IPS-18a (cell line): ENCODE results near the gene CYP26A1.

Experiments used
- H3K27ac ChIP-seq: one replicate; pipeline ENCODE4 v1.5.1; 2013; ENCODE audit warnings: low read length
- H3K27me3 ChIP-seq: one replicate; pipeline ENCODE4 v1.6.1; 2013; ENCODE audit warnings: mild to moderate bottlenecking, low read length; ENCODE audit not compliant: control insufficient read depth, insufficient read depth
- H3K36me3 ChIP-seq: one replicate; pipeline ENCODE4 v1.6.1; 2013; ENCODE audit warnings: low read depth, low read length; ENCODE audit not compliant: control insufficient read depth
- H3K4me1 ChIP-seq: one replicate; pipeline ENCODE4 v1.6.1; 2013; ENCODE audit warnings: low read depth, low read length; ENCODE audit not compliant: control insufficient read depth
- H3K4me3 ChIP-seq: one replicate; pipeline ENCODE4 v1.5.1; 2013; ENCODE audit warnings: low read length
- H3K9ac ChIP-seq: one replicate; pipeline ENCODE4 v1.6.1; 2013; ENCODE audit warnings: mild to moderate bottlenecking, low read length, moderate library complexity
- H3K9me3 ChIP-seq: one replicate; pipeline ENCODE4 v1.6.1; 2013; ENCODE audit warnings: low read depth, low read length; ENCODE audit not compliant: control insufficient read depth

Gene CYP26A1

DNA sequence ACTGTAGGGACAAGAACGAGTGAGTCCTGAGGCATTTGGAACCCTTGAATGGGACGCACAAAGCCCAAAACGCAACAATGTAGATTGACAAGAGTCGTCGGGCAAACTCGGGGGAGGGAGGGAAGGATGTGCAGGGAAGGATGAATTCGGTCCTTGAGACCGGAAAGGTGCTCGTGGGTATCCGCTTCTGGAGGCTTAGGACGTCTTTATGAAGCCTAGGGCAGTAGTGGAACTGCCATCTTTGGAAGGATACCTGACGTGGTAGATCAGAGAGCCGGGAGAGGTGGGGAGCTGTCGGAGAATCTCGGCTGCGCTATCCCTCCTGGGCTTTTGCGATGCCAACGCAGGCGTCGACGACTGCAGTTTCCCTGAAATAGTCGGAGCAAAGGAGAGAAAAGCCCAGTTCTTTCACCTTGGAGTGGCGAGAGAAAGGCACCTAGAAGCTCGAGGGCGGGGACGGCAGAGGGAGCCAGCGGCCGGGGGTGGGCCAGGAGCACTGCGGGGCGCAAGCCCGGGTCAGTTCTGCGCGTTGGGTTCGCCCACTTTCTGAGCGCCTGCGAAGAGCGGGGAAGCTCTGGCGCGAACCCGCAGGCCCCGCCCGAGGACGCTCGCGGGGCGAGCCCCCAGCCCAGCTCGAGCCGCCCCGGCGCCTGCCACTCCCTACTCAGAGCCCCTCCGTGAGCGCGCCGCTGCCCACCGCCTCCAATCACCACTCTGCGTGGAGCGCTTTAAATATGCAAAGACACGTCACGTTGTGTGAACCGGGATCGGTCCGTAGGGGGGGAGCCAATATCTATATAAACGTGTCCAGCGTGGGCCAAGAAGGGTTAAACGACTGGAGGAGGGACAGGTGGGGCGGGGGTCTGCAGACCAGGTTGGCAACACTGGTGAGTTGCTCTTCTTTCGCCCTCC is 13.5 kb upstream of the CYP26A1 start, which contains the start of gene CYP26C1:
Gene CYP26C1 (plus strand): TSS at position 824 of the 912 bp plus-strand sequence. CDS start 466 bp downstream, outside the sequence.
- Histone ChIP-seq H3K9me3 (no peaks in the 10 kb centered on the region), H3K4me3 (peak within 1 kb of the TSS; percentile 51), H3K27ac (no peak within 1 kb of the TSS), H3K4me1 (peaks cover 11% of the 10 kb centered on the region), H3K36me3 (no peaks in the 10 kb centered on the region), H3K9ac (no peak within 1 kb of the TSS), H3K27me3 (peaks cover 76% of the 10 kb centered on the region)

DNA sequence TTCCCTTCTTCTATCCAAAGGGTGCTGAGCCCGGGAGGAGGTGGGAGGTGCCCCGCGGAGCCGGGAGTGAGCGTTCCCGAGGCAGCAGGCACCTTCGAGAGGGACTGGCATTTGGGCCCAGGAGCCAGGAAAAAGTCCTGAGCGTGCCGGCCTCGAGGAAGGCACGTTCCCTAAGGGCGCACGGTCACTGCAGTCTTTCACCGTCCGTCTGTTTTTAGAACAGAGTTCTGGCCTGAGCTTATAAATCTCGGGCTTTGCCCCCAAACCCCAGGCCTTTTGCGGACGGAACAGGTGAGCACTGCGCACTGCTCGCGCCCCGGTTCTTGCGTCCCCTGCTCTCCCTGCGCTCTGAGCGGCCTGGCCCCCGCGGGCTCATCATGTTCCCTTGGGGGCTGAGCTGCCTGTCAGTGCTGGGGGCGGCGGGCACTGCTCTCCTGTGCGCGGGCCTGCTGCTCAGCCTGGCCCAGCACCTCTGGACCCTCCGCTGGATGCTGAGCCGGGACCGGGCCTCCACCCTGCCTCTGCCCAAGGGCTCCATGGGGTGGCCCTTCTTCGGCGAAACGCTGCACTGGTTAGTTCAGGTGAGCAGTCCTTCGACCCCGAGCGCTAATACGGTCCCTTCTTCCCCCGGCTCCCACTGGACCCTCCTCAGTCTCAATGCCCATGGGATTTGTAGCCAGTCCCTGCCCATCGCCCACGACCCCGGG is 12.7 kb upstream of the CYP26A1 start:
- peaks cover 10% of the 10 kb centered on the region for H3K4me1 ChIP-seq
- H3K27me3 ChIP-seq: peaks cover 84% of the 10 kb centered on the region
- no peak overlapping the region for H3K27ac ChIP-seq
- H3K36me3 ChIP-seq: no peaks in the 10 kb centered on the region
- H3K4me3 ChIP-seq: peak overlapping the region; percentile 51
- H3K9me3 ChIP-seq: no peaks in the 10 kb centered on the region
- no peak overlapping the region for H3K9ac ChIP-seq

DNA sequence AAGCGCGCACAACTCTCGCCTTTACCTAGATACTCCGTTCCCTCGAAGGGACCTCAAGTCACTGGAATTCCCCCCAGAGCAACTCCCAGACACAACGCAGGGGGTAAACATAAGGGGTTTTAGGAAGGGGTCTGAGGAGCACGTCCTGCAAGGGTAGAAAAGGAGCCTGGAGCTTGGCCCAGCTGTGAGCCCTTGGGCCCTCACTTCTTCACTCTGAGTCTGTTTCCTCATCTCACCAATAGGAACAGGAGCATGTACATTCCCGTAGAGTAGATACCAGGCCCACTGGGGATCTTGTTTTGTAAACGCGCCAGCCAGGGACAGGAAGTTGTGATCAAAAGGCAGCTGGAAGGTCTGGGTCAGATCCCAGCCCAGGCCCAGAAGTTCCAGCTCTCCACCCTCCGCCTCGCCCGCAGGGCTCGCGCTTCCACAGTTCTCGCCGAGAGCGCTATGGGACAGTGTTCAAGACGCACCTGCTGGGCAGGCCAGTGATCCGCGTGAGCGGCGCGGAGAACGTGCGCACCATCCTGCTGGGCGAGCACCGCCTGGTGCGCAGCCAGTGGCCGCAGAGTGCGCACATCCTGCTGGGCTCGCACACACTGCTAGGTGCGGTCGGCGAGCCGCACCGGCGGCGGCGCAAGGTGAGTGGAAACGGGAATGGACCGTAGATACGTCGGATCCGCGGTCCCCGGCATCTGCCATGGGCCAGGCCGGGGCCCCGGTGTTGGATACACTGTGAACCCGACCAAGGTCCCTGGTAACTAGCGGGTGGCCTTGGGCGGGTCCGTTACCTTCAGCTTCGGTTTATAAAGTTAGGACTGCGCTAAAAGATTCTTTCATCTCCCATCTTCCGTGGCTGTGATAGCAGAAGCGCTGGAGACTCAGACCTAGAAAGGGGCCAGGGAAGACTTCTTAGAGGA is 11.8 kb upstream of the CYP26A1 start:
- Histone ChIP-seq H3K4me3 (peak overlapping the region; percentile 32), H3K4me1 (peaks cover 8% of the 10 kb centered on the region), H3K27ac (no peak overlapping the region), H3K27me3 (peaks cover 92% of the 10 kb centered on the region), H3K36me3 (no peaks in the 10 kb centered on the region), H3K9me3 (no peaks in the 10 kb centered on the region), H3K9ac (no peak overlapping the region)

DNA sequence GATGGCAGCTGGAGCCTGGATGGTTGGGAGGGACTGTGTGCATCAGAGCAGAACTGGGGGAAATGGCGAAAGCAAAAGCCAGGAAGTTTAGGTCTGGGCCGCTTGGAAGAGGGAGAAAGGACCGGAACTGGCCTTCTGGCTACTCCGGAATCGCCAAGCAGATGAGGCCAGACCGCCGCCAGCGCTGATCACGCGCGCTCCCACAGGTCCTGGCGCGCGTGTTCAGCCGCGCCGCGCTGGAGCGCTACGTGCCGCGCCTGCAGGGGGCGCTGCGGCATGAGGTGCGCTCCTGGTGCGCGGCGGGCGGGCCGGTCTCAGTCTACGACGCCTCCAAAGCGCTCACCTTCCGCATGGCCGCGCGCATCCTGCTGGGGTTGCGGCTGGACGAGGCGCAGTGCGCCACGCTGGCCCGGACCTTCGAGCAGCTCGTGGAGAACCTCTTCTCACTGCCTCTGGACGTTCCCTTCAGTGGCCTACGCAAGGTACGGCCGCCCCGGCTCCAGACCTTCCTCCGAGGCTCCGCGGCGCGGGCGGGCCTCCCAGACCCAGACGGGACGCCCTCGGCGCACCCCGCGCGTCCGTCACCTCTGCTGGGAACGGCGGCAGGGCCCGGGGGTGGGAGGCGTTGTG is 11.1 kb upstream of the CYP26A1 start:
- H3K27me3 ChIP-seq: peaks cover 100% of the 10 kb centered on the region
- H3K9me3 ChIP-seq: no peaks in the 10 kb centered on the region
- H3K27ac ChIP-seq: no peak overlapping the region
- H3K4me1 ChIP-seq: peaks cover 8% of the 10 kb centered on the region
- H3K36me3 ChIP-seq: no peaks in the 10 kb centered on the region
- H3K9ac ChIP-seq: no peak overlapping the region
- peak overlapping the region; percentile 32 for H3K4me3 ChIP-seq

DNA sequence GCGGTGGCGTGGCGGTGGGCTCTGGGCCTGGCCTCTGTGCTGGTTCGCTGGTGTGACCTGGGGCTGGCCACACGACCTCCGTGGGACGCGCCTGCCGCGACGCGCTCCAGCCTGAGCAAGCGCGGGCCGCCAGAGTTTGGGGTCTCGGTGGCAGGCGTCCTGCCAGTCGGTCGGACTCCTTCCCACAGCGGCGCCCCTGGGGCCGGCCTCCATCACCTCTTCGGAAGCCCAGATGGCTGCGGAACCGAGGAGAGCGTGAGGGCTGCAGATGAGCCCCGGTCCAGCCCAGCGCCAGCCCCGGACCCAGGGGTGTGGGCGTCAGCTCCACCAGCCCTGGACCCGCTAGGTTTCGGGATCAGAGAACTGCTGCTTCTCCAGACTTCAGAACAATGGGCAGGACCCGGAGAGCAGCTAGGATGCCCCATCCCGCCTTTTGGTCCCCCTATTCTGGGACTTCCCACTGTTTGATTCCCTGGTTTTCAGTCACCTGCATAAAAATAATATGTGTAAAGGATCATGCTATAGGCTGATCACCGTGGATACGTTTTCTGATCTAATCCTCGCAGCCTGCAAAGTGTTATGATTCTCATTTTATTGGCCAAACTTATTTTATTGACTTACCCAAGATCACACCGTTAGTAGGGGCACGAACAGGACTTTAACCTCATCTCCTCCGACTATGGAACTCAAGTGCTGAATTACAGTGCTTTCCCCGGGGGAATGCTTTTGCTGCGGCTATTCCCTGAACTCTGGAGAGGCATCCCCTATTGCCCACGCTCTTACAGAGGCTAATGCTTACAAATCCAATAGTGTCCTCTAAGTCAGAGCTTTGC is 10.3 kb upstream of the CYP26A1 start:
- peaks cover 100% of the 10 kb centered on the region for H3K27me3 ChIP-seq
- no peaks in the 10 kb centered on the region for H3K9me3 ChIP-seq
- peak overlapping the region; percentile 32 for H3K4me3 ChIP-seq
- H3K4me1 ChIP-seq: peaks cover 13% of the 10 kb centered on the region
- H3K9ac ChIP-seq: no peak overlapping the region
- H3K27ac ChIP-seq: no peak overlapping the region
- no peaks in the 10 kb centered on the region for H3K36me3 ChIP-seq

DNA sequence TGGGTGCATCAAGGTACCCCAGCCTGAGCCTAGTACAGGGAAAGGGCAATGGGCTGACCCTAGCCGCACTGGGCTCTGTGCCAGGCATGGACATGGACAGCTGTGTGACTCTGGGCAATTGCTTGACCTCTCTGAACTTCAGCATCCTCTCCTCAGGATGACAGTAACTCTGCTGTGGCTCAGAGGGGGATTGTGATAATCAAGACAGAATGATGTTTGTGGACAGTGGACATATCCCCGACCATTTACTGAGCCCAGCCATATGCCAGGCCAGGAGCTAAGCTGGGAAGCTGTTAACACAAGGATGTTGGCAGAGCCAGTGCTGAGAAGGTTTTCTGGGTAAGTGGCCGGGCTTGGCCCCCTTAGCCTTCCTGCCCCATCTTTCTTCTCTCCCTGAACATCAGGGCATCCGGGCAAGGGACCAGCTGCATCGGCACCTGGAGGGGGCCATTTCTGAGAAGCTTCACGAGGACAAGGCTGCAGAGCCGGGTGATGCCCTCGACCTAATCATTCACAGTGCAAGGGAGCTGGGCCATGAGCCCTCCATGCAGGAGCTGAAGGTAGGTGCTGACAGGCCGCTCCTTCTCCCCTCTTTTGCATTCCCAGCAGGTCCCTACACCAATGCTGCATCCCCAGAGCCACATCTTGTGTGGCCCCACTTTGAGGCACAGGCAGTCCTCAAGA is 9.6 kb upstream of the CYP26A1 start:
- H3K27me3 ChIP-seq: peaks cover 100% of the 10 kb centered on the region
- no peaks in the 10 kb centered on the region for H3K36me3 ChIP-seq
- H3K4me1 ChIP-seq: peaks cover 13% of the 10 kb centered on the region
- no peak overlapping the region for H3K9ac ChIP-seq
- no peaks in the 10 kb centered on the region for H3K9me3 ChIP-seq
- H3K27ac ChIP-seq: no peak overlapping the region
- no peak overlapping the region for H3K4me3 ChIP-seq

DNA sequence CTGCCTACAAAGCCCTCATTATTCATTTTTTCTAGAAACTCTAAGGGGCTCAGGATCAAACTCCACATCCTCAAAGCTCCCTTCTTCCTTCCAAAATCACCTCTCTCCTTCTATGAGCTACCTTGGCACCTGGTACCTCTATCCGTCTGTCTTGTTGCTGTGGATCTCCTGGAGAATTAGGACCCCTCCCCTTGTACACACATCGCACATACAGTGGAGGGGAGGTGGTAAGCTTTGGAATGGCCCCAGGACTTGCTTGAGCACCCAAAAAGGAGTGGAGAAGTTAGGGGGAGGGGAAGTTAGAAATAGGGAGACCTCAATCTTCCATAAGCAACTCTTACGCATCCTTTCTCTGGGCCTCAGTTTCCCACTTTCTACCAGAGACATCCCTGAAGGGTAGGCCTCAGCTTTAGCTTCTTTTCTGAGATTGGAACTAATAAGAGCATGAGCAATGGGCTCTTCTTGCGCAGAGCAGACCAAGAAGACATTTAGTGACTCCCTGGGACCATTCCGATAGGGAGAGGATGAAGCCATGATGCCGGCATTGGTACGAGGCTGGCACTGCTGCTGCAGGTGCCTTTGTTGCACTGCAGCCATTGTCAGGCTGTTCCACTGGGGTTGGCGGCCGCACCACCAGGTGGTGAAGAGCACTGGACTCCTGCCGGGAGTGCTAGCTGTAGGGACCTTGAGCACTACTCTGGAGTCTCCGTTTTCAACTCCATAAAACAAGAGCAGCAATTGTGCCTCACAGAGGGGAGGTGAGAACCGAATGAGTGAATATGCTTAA is 8.6 kb upstream of the CYP26A1 start:
- Histone ChIP-seq H3K27me3 (peaks cover 100% of the 10 kb centered on the region), H3K9me3 (no peaks in the 10 kb centered on the region), H3K4me1 (peaks cover 10% of the 10 kb centered on the region), H3K4me3 (peak overlapping the region; percentile 41), H3K27ac (no peak overlapping the region), H3K36me3 (no peaks in the 10 kb centered on the region), H3K9ac (no peak overlapping the region)

DNA sequence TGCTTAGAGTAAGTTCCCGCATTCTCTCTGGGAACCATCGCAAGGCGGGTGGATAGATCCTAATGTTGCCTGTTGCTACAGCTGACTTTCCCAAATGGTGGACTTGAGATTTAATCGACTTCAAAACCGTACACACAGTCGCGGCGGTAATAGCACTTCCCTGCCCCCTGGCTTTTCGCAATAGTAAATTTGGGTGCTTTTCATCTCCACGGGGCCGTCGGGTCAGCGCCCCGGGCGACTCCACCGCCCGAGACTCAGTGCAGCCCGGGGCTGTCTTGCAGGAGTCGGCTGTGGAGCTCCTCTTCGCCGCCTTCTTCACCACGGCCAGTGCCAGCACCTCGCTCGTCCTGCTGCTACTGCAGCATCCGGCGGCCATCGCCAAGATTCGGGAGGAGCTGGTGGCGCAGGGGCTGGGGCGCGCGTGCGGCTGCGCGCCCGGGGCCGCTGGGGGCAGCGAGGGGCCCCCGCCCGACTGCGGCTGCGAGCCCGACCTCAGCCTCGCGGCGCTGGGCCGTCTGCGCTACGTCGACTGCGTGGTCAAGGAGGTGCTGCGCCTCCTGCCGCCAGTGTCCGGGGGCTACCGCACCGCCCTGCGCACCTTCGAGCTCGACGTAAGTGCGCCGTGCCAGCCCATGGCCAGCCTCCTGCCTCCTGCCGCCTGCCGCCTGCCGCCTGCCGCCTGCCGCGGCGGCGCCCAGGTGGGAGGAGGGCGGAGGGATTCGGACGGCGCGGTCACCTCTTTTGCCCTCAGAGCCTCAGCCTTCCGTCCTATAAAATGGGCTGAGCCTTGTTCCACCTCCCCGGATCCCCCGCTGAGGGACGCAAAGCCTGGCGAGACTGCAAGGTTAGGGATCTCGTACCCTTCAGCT is 7.8 kb upstream of the CYP26A1 start:
- Histone ChIP-seq H3K9me3 (no peaks in the 10 kb centered on the region), H3K4me1 (peaks cover 10% of the 10 kb centered on the region), H3K9ac (no peak overlapping the region), H3K36me3 (no peaks in the 10 kb centered on the region), H3K4me3 (peak overlapping the region; percentile 41), H3K27ac (no peak overlapping the region), H3K27me3 (peaks cover 100% of the 10 kb centered on the region)

DNA sequence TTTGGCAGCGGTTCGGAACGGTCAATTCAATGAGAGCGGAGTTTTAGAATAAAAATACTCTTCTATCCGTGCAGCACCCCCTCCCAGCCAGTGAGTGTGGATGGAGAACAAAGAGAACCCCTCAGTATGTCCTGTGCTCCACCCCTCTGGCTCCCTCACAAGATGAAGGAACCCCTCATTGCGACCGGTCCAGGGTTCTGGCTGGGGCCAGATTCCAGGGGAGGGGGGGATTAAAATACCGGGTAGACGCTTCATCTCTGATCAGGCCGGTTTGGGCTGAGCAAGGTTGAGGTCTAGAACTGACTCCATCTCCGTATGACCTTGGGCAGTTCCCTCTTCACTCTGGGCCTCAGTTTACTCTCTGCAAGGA is 7.2 kb upstream of the CYP26A1 start:
- Histone ChIP-seq H3K4me3 (peak overlapping the region; percentile 16), H3K27ac (no peak overlapping the region), H3K4me1 (peaks cover 10% of the 10 kb centered on the region), H3K36me3 (no peaks in the 10 kb centered on the region), H3K27me3 (peaks cover 100% of the 10 kb centered on the region), H3K9me3 (no peaks in the 10 kb centered on the region), H3K9ac (no peak overlapping the region)
